HEK293 (cell line): ENCODE data around the gene ST8SIA4.

ENCODE experiments used
- CTCF ChIA-PET: fragments of 350-600 bp; formaldehyde crosslinking; extraction: SDS; loops from one replicate; lab custom pipeline; 2021; ENCODE audit warnings: antibody characterized with exemption; lab: Yijun Ruan, JAX
- POLR2A ChIA-PET: fragments of 300-600 bp; formaldehyde crosslinking; extraction: SDS; loops from one replicate; lab custom pipeline; 2020; ENCODE audit warnings: antibody characterized with exemption, inconsistent platforms; lab: Yijun Ruan, JAX
- H3K27ac ChIP-seq: fragments of 200-500 bp; sonication (Bioruptor generic); 2 replicates; pipeline ENCODE4 v1.5.1; 2014; ENCODE audit warnings: low read depth, low read length, control low read depth, inconsistent platforms; ENCODE audit errors: extremely low read depth
- H3K36me3 ChIP-seq, 2 experiments: fragments of 200-500 bp in 1 of 2; sonication (Bioruptor generic) in 1 of 2; 1 replicate in 1 of 2; 2 replicates in 1 of 2; pipeline ENCODE4 v1.5.1; 2014 to 2017; ENCODE audit warnings: inconsistent platforms in 2 of 2, low read length in 2 of 2; ENCODE audit not compliant: control insufficient read depth in 2 of 2, insufficient read depth in 1 of 2
- H3K4me1 ChIP-seq: fragments of 200-500 bp; sonication (Bioruptor generic); 2 replicates; pipeline ENCODE4 v1.5.1; 2014; ENCODE audit warnings: mild to moderate bottlenecking, low read length, inconsistent platforms; ENCODE audit not compliant: control insufficient read depth, insufficient read depth
- H3K4me3 ChIP-seq: 2 replicates; pipeline ENCODE4 v1.5.1; 2011; ENCODE audit warnings: low read depth, mild to moderate bottlenecking, control low read depth, low read length, moderate library complexity
- H3K9me3 ChIP-seq: fragments of 200-500 bp; sonication (Bioruptor generic); 2 replicates; pipeline ENCODE4 v1.5.1; 2014; ENCODE audit warnings: low read depth, low read length, inconsistent platforms; ENCODE audit not compliant: control insufficient read depth, insufficient read depth
- BCL11B ChIP-seq: fragments of 450-650 bp; formaldehyde crosslinking; IDR thresholded peaks from 2 replicates; pipeline ENCODE4 v1.5.1; 2016; ENCODE audit warnings: low read depth, missing biosample characterization, missing genetic modification characterization
- IKZF3 ChIP-seq: fragments of 450-650 bp; IDR thresholded peaks from 2 replicates; pipeline ENCODE4 v1.5.0; 2018; ENCODE audit warnings: missing biosample characterization, mild to moderate bottlenecking, missing genetic modification characterization, moderate library complexity
- KLF9 ChIP-seq: fragments of 450-650 bp; formaldehyde crosslinking; IDR thresholded peaks from 2 replicates; pipeline ENCODE4 v1.5.1; 2016; ENCODE audit warnings: missing biosample characterization, missing genetic modification characterization, low read depth
- OSR2 ChIP-seq: fragments of 450-650 bp; formaldehyde crosslinking; IDR thresholded peaks from 2 replicates; pipeline ENCODE4 v1.5.1; 2016; ENCODE audit warnings: missing biosample characterization, missing genetic modification characterization
- PRDM1 ChIP-seq: fragments of 450-650 bp; formaldehyde crosslinking; IDR thresholded peaks from 2 replicates; pipeline ENCODE4; 2016; ENCODE audit warnings: missing biosample characterization, missing genetic modification characterization
- SALL2 ChIP-seq: fragments of 450-650 bp; formaldehyde crosslinking; IDR thresholded peaks from 2 replicates; pipeline ENCODE4 v1.5.0; 2017; ENCODE audit warnings: missing biosample characterization, mild to moderate bottlenecking, missing genetic modification characterization, borderline replicate concordance
- SP7 ChIP-seq: fragments of 450-650 bp; formaldehyde crosslinking; IDR thresholded peaks from 2 replicates; pipeline ENCODE4 v1.5.1; 2016; ENCODE audit warnings: missing biosample characterization, missing genetic modification characterization
- ZFP3 ChIP-seq: fragments of 450-650 bp; formaldehyde crosslinking; IDR thresholded peaks from 2 replicates; pipeline ENCODE4 v1.5.1; 2016; ENCODE audit warnings: low read depth, missing biosample characterization, missing genetic modification characterization
- ZFP41 ChIP-seq: fragments of 450-650 bp; formaldehyde crosslinking; IDR thresholded peaks from 2 replicates; pipeline ENCODE4 v1.5.1; 2016; ENCODE audit warnings: missing biosample characterization, missing genetic modification characterization, borderline replicate concordance
- ZFP69B ChIP-seq: fragments of 450-650 bp; formaldehyde crosslinking; IDR thresholded peaks from 2 replicates; pipeline ENCODE4 v1.5.1; 2016; ENCODE audit warnings: missing biosample characterization, missing genetic modification characterization
- ZNF10 ChIP-seq: fragments of 450-650 bp; formaldehyde crosslinking; IDR thresholded peaks from 2 replicates; pipeline ENCODE4 v1.5.1; 2017; ENCODE audit warnings: missing biosample characterization, missing genetic modification characterization
- ZNF501 ChIP-seq: fragments of 450-650 bp; formaldehyde crosslinking; IDR thresholded peaks from 2 replicates; pipeline ENCODE4 v1.5.1; 2016; ENCODE audit warnings: missing biosample characterization, missing genetic modification characterization
- ZNF555 ChIP-seq: fragments of 450-650 bp; formaldehyde crosslinking; conservative IDR thresholded peaks from 2 replicates; pipeline ENCODE4 v1.5.1; 2017; ENCODE audit warnings: missing biosample characterization, mild to moderate bottlenecking, missing genetic modification characterization, inconsistent platforms
- ZNF600 ChIP-seq: fragments of 450-650 bp; formaldehyde crosslinking; IDR thresholded peaks from 2 replicates; pipeline ENCODE4 v1.5.1; 2016; ENCODE audit warnings: missing biosample characterization, missing genetic modification characterization
- ZNF629 ChIP-seq: fragments of 450-650 bp; formaldehyde crosslinking; IDR thresholded peaks from 2 replicates; pipeline ENCODE4 v1.5.1; 2017; ENCODE audit warnings: missing biosample characterization, missing genetic modification characterization
- ZNF707 ChIP-seq: fragments of 450-650 bp; formaldehyde crosslinking; IDR thresholded peaks from 2 replicates; pipeline ENCODE4 v1.5.1; 2016; ENCODE audit warnings: missing biosample characterization, missing genetic modification characterization
- ZSCAN30 ChIP-seq: fragments of 450-650 bp; IDR thresholded peaks from 2 replicates; pipeline ENCODE4 v1.5.1; 2018; ENCODE audit warnings: missing biosample characterization, mild to moderate bottlenecking, missing genetic modification characterization, moderate library complexity
- ZXDB ChIP-seq: fragments of 450-650 bp; formaldehyde crosslinking; IDR thresholded peaks from 2 replicates; pipeline ENCODE4 v1.5.1; 2016; ENCODE audit warnings: missing biosample characterization, missing genetic modification characterization
- TF ChIP-seq, protein P1 (sequence below): fragments of 450-650 bp; formaldehyde crosslinking; IDR thresholded peaks from 2 replicates; pipeline ENCODE4 v1.5.0; 2017; ENCODE audit warnings: missing biosample characterization, missing genetic modification characterization, borderline replicate concordance
- TF ChIP-seq, protein P2 (sequence below): fragments of 450-650 bp; formaldehyde crosslinking; IDR thresholded peaks from 2 replicates; pipeline ENCODE4 v1.5.1; 2016; ENCODE audit warnings: missing biosample characterization, missing genetic modification characterization
- TF ChIP-seq, protein P3 (sequence below): fragments of 450-650 bp; formaldehyde crosslinking; conservative IDR thresholded peaks from 2 replicates; pipeline ENCODE4 v1.5.1; 2016; ENCODE audit warnings: low read depth, missing biosample characterization, missing genetic modification characterization
- TF ChIP-seq, protein P4 (sequence below): fragments of 450-650 bp; formaldehyde crosslinking; IDR thresholded peaks from 2 replicates; pipeline ENCODE4 v1.5.1; 2017; ENCODE audit warnings: missing biosample characterization, missing genetic modification characterization
- TF ChIP-seq, protein P5 (sequence below): fragments of 450-650 bp; formaldehyde crosslinking; IDR thresholded peaks from 2 replicates; pipeline ENCODE4 v1.5.1; 2016; ENCODE audit warnings: missing biosample characterization, missing genetic modification characterization

Gene ST8SIA4

DNA sequence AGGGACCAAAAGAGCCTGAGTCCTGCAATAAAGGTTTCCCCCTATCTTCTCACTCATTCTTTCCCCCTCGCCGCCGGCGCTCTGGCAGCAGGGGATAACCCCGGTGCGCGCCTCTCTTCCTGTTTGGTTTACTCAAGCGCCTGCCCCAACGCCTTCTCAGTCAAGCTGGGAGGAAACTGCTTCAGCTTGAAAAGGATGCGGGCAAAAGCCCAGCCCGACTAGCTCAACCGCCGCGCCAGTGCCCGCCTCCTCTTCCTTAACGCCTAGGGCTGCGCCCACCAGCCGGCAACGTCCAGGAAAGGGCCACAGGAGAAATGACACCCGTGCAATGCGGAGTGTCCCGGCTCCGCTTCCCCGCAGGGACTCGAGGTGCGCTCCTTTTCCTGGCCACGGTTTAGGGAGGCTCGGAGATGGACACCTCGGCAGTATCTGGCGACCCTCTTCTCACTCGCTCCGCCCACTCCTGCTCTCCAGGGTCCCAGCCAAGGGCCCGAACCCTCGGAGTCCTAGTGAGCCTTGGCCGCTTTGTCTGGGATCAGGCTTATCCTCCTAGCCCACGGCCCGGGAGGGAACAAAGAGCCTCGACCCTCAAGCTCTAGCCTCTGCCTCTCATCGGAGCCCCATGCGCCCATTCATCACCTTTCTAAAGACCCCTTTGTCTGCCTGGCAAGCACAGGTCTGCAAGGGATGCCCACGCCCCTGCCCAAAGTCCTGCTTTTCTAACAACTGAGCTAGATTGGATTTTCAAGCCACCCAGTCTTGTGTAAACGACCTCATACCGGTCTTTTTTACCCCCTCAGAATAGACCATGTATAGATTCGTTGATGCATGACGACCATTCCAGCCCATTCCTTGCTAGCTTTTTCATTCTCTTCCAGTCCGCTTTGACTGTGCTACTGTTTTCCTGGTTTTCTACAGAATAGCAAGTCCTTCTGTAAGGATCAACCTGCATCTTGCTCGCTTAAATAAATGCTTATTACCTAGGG, 2.0 kb downstream of the ST8SIA4 start (continued):
- TF ChIP-seq ZFP3 (tag by site-specific recombination) (no peak), BCL11B (tag by site-specific recombination) (no peak), OSR2 (tag by site-specific recombination) (peak; percentile 41; the same call in 1 of the 2 replicates), ZNF10 (tag by site-specific recombination) (no peak), ZFP69B (tag by site-specific recombination) (no peak), SALL2 (tag by site-specific recombination) (no peak)
- TF ChIP-seq, protein P1, sequence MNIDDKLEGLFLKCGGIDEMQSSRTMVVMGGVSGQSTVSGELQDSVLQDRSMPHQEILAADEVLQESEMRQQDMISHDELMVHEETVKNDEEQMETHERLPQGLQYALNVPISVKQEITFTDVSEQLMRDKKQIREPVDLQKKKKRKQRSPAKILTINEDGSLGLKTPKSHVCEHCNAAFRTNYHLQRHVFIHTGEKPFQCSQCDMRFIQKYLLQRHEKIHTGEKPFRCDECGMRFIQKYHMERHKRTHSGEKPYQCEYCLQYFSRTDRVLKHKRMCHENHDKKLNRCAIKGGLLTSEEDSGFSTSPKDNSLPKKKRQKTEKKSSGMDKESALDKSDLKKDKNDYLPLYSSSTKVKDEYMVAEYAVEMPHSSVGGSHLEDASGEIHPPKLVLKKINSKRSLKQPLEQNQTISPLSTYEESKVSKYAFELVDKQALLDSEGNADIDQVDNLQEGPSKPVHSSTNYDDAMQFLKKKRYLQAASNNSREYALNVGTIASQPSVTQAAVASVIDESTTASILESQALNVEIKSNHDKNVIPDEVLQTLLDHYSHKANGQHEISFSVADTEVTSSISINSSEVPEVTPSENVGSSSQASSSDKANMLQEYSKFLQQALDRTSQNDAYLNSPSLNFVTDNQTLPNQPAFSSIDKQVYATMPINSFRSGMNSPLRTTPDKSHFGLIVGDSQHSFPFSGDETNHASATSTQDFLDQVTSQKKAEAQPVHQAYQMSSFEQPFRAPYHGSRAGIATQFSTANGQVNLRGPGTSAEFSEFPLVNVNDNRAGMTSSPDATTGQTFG = no peak
- TF ChIP-seq, protein P2, sequence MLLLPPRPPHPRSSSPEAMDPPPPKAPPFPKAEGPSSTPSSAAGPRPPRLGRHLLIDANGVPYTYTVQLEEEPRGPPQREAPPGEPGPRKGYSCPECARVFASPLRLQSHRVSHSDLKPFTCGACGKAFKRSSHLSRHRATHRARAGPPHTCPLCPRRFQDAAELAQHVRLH (tag by site-specific recombination) = no peak

DNA sequence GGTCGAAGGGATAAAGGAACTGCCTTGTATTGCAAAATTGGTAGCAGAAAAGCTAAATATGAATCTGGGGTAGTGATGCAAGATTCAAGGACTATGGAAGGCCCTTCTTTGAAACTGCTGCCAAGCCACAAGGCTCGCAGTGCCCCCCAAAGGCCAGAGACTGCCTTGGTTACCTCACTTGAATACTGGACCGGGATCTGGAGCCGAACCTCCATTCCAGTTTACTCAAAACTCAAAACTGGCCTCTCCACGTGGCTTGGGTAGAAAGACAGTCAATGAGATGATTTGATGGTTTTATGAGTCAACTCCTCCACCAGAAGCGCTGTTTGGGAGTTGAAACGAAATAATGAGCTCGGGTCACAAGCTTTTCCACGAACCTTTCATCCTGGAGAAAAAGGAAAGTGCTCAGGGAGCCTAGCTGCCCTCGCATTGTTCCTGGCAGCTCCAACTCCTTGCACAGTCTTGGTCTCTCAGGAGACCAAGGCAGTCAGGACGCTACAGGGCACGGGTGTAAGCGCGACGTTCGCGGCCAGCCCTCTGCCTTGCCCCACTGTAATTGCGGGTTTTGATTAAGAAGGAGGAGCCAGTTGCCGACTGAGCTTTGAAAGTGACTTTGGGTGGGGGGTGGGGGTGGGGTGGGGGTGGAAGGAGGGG, 2.8 kb downstream of the ST8SIA4 start:
- ChIA-PET CTCF (interaction anchor here (0.6 kb wide), 3 partner anchors 26 to 137 kb away, joined by 3 to 4 read pairs (median 3); no protein-coding TSS in a partner anchor), POLR2A (no interaction called here)
- Histone ChIP-seq H3K4me3 (peak overlapping the region; percentile 45), H3K27ac (peak overlapping the region; percentile 38; the same call in 1 of the 2 replicates), H3K9me3 (no peaks in the 10 kb centered on the region), H3K36me3 (no peaks in the 10 kb centered on the region), H3K4me1 (0 out of 2 replicates have a peak, but pooled peaks cover 3% of the 10 kb centered on the region)
- no peak for TF ChIP-seq ZFP41
- TF ChIP-seq ZNF555 (tag by site-specific recombination) = no peak
- peak; percentile 26; the same call in 1 of the 2 replicates for TF ChIP-seq ZNF501 (tag by site-specific recombination)
- no peak for TF ChIP-seq ZFP3 (tag by site-specific recombination)
- TF ChIP-seq, protein P3, sequence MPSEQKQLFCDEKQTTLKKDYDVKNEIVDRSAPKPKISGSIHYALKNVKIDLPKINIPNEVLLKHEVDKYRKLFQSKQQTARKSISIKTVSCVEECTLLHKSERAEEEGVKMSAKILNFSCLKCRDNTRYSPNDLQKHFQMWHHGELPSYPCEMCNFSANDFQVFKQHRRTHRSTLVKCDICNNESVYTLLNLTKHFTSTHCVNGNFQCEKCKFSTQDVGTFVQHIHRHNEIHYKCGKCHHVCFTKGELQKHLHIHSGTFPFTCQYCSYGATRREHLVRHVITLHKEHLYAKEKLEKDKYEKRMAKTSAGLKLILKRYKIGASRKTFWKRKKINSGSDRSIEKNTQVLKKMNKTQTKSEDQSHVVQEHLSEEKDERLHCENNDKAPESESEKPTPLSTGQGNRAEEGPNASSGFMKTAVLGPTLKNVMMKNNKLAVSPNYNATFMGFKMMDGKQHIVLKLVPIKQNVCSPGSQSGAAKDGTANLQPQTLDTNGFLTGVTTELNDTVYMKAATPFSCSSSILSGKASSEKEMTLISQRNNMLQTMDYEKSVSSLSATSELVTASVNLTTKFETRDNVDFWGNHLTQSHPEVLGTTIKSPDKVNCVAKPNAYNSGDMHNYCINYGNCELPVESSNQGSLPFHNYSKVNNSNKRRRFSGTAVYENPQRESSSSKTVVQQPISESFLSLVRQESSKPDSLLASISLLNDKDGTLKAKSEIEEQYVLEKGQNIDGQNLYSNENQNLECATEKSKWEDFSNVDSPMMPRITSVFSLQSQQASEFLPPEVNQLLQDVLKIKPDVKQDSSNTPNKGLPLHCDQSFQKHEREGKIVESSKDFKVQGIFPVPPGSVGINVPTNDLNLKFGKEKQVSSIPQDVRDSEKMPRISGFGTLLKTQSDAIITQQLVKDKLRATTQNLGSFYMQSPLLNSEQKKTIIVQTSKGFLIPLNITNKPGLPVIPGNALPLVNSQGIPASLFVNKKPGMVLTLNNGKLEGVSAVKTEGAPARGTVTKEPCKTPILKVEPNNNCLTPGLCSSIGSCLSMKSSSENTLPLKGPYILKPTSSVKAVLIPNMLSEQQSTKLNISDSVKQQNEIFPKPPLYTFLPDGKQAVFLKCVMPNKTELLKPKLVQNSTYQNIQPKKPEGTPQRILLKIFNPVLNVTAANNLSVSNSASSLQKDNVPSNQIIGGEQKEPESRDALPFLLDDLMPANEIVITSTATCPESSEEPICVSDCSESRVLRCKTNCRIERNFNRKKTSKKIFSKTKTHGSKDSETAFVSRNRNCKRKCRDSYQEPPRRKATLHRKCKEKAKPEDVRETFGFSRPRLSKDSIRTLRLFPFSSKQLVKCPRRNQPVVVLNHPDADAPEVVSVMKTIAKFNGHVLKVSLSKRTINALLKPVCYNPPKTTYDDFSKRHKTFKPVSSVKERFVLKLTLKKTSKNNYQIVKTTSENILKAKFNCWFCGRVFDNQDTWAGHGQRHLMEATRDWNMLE = 0 out of 2 replicates have a peak, but pooled peaks have one; percentile 10
- peak; percentile 48 for TF ChIP-seq PRDM1 (tag by site-specific recombination)
- no peak for TF ChIP-seq KLF9 (tag by site-specific recombination)
- TF ChIP-seq, protein P4, sequence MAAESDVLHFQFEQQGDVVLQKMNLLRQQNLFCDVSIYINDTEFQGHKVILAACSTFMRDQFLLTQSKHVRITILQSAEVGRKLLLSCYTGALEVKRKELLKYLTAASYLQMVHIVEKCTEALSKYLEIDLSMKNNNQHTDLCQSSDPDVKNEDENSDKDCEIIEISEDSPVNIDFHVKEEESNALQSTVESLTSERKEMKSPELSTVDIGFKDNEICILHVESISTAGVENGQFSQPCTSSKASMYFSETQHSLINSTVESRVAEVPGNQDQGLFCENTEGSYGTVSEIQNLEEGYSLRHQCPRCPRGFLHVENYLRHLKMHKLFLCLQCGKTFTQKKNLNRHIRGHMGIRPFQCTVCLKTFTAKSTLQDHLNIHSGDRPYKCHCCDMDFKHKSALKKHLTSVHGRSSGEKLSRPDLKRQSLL = peak; percentile 35; the same call in 1 of the 2 replicates
- TF ChIP-seq ZNF600 (tag by site-specific recombination) = peak; percentile 37
- TF ChIP-seq ZNF707 (tag by site-specific recombination) = no peak
- TF ChIP-seq, protein P5, sequence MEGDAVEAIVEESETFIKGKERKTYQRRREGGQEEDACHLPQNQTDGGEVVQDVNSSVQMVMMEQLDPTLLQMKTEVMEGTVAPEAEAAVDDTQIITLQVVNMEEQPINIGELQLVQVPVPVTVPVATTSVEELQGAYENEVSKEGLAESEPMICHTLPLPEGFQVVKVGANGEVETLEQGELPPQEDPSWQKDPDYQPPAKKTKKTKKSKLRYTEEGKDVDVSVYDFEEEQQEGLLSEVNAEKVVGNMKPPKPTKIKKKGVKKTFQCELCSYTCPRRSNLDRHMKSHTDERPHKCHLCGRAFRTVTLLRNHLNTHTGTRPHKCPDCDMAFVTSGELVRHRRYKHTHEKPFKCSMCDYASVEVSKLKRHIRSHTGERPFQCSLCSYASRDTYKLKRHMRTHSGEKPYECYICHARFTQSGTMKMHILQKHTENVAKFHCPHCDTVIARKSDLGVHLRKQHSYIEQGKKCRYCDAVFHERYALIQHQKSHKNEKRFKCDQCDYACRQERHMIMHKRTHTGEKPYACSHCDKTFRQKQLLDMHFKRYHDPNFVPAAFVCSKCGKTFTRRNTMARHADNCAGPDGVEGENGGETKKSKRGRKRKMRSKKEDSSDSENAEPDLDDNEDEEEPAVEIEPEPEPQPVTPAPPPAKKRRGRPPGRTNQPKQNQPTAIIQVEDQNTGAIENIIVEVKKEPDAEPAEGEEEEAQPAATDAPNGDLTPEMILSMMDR = peak; percentile 67
- no peak for TF ChIP-seq ZXDB (tag by site-specific recombination)
- TF ChIP-seq ZNF629 (tag by site-specific recombination) = no peak
- 0 out of 2 replicates have a peak, but pooled peaks have one; percentile 10 for TF ChIP-seq ZSCAN30 (tag by site-specific recombination)
- peak; percentile 28; the same call in 1 of the 2 replicates for TF ChIP-seq SP7 (tag by site-specific recombination)
- TF ChIP-seq IKZF3 (tag by site-specific recombination) = 0 out of 2 replicates have a peak, but pooled peaks have one; percentile 12
